HepG2 (cell line): ENCODE measurements around the gene ADGRL3.

ENCODE experiments used
- FOXK1 ChIP-seq: sonication (generic); formaldehyde crosslinking; IDR thresholded peaks from 2 replicates; pipeline ENCODE4 v1.4.0; 2020; ENCODE audit warnings: low read depth, missing genetic modification reagents, borderline replicate concordance
- TF ChIP-seq, protein P1 (sequence below), 2 experiments: fragments of 450-650 bp in 1 of 2; sonication (generic) in 1 of 2; formaldehyde crosslinking; IDR thresholded peaks; 2 replicates each; pipeline versions ENCODE4 v1.5.0 to v1.8.0; 2020 to 2022; ENCODE audit warnings: mild to moderate bottlenecking in 1 of 2, missing genetic modification reagents in 1 of 2
- TF ChIP-seq, protein P2 (sequence below): sonication (generic); formaldehyde crosslinking; IDR thresholded peaks from 2 replicates; pipeline ENCODE4 v1.5.0; 2020; ENCODE audit warnings: mild to moderate bottlenecking, missing genetic modification reagents, moderate library complexity
- TF ChIP-seq, protein P3 (sequence below): sonication (generic); formaldehyde crosslinking; conservative IDR thresholded peaks from 2 replicates; pipeline ENCODE4 v1.4.0; 2020; ENCODE audit warnings: missing genetic modification reagents

DNA sequence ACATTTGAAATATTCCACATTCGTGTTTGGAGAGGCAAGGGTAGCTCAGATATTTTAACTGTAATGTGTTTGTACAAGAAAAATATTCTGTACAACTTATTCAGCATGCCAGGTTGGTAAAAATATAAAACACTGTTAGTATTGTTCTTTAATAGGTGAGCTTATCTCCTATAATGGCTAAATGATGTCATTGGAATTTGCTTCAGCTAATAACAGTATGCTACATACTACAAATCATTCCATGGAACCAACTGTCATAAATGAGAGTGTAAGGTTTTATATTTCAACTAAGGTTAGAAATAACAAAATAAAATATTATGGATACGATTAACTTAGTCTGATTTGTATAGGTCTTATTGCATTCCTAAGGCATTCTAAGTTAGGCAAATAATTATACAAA lies 206.6 kb downstream of the ADGRL3 start:
- TF ChIP-seq, protein P1, sequence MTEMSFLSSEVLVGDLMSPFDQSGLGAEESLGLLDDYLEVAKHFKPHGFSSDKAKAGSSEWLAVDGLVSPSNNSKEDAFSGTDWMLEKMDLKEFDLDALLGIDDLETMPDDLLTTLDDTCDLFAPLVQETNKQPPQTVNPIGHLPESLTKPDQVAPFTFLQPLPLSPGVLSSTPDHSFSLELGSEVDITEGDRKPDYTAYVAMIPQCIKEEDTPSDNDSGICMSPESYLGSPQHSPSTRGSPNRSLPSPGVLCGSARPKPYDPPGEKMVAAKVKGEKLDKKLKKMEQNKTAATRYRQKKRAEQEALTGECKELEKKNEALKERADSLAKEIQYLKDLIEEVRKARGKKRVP (CRISPR knock-in tag; IDR thresholded peaks at IDR 0.05), result no peak
- TF ChIP-seq, protein P2, sequence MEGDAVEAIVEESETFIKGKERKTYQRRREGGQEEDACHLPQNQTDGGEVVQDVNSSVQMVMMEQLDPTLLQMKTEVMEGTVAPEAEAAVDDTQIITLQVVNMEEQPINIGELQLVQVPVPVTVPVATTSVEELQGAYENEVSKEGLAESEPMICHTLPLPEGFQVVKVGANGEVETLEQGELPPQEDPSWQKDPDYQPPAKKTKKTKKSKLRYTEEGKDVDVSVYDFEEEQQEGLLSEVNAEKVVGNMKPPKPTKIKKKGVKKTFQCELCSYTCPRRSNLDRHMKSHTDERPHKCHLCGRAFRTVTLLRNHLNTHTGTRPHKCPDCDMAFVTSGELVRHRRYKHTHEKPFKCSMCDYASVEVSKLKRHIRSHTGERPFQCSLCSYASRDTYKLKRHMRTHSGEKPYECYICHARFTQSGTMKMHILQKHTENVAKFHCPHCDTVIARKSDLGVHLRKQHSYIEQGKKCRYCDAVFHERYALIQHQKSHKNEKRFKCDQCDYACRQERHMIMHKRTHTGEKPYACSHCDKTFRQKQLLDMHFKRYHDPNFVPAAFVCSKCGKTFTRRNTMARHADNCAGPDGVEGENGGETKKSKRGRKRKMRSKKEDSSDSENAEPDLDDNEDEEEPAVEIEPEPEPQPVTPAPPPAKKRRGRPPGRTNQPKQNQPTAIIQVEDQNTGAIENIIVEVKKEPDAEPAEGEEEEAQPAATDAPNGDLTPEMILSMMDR (CRISPR knock-in tag), result no peak
- TF ChIP-seq FOXK1 (CRISPR knock-in tag), result no peak
- TF ChIP-seq, protein P3, sequence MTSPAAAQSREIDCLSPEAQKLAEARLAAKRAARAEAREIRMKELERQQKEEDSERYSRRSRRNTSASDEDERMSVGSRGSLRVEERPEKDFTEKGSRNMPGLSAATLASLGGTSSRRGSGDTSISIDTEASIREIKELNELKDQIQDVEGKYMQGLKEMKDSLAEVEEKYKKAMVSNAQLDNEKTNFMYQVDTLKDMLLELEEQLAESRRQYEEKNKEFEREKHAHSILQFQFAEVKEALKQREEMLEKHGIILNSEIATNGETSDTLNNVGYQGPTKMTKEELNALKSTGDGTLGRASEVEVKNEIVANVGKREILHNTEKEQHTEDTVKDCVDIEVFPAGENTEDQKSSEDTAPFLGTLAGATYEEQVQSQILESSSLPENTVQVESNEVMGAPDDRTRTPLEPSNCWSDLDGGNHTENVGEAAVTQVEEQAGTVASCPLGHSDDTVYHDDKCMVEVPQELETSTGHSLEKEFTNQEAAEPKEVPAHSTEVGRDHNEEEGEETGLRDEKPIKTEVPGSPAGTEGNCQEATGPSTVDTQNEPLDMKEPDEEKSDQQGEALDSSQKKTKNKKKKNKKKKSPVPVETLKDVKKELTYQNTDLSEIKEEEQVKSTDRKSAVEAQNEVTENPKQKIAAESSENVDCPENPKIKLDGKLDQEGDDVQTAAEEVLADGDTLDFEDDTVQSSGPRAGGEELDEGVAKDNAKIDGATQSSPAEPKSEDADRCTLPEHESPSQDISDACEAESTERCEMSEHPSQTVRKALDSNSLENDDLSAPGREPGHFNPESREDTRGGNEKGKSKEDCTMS (CRISPR knock-in tag), result no peak
